Fibroblast of gingiva (primary cell): ENCODE results near the gene REEP2.
"Not testable (repeated sequence)": the region's sequence is repeated elsewhere in the genome, so short reads cannot be mapped to it uniquely, and the experiment has no call there.

ENCODE experiments used
- DNase-seq: peaks from one replicate; pipeline ENCODE4 v3.0.0-alpha.2; 2011; ENCODE audit warnings: low read depth

The REEP2 gene

GRCh38 chr5:138466125-138466899, 27.5 kb downstream of the REEP2 start:
- DNase-seq, result peak; percentile 61

GRCh38 chr5:138466900-138467710, 28.2 kb downstream of the REEP2 start:
- DNase-seq, result peak; percentile 80

DNA sequence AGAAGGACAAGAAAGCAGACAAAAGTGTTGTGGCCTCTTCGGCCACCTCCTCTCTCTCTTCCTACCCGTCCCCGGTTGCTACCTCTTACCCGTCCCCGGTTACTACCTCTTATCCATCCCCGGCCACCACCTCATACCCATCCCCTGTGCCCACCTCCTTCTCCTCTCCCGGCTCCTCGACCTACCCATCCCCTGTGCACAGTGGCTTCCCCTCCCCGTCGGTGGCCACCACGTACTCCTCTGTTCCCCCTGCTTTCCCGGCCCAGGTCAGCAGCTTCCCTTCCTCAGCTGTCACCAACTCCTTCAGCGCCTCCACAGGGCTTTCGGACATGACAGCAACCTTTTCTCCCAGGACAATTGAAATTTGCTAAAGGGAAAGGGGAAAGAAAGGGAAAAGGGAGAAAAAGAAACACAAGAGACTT, 28.9 kb downstream of the REEP2 start:
- no peak for DNase-seq

DNA sequence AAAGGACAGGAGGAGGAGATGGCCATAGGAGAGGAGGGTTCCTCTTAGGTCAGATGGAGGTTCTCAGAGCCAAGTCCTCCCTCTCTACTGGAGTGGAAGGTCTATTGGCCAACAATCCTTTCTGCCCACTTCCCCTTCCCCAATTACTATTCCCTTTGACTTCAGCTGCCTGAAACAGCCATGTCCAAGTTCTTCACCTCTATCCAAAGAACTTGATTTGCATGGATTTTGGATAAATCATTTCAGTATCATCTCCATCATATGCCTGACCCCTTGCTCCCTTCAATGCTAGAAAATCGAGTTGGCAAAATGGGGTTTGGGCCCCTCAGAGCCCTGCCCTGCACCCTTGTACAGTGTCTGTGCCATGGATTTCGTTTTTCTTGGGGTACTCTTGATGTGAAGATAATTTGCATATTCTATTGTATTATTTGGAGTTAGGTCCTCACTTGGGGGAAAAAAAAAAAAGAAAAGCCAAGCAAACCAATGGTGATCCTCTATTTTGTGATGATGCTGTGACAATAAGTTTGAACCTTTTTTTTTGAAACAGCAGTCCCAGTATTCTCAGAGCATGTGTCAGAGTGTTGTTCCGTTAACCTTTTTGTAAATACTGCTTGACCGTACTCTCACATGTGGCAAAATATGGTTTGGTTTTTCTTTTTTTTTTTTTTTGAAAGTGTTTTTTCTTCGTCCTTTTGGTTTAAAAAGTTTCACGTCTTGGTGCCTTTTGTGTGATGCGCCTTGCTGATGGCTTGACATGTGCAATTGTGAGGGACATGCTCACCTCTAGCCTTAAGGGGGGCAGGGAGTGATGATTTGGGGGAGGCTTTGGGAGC, 29.5 kb downstream of the REEP2 start:
- DNase-seq, result peak; percentile 75

DNA sequence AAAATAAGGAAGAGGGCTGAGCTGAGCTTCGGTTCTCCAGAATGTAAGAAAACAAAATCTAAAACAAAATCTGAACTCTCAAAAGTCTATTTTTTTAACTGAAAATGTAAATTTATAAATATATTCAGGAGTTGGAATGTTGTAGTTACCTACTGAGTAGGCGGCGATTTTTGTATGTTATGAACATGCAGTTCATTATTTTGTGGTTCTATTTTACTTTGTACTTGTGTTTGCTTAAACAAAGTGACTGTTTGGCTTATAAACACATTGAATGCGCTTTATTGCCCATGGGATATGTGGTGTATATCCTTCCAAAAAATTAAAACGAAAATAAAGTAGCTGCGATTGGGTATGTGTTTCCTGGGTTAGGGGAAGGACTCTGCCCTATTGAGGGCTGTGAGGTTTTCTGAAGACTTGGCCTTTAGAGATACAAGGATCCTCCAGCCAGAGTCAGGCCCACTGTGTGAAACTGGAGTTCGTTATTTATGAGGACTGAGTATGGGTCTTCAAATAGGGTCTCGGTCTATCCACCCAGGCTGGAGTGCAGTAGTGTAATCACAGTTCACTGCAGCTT, 30.2 kb downstream of the REEP2 start:
- DNase-seq, result no peak

- peak; percentile 92 for DNase-seq
These were observed 30.9 kb downstream of the REEP2 start for GRCh38 chr5:138469540-138470321.

DNA sequence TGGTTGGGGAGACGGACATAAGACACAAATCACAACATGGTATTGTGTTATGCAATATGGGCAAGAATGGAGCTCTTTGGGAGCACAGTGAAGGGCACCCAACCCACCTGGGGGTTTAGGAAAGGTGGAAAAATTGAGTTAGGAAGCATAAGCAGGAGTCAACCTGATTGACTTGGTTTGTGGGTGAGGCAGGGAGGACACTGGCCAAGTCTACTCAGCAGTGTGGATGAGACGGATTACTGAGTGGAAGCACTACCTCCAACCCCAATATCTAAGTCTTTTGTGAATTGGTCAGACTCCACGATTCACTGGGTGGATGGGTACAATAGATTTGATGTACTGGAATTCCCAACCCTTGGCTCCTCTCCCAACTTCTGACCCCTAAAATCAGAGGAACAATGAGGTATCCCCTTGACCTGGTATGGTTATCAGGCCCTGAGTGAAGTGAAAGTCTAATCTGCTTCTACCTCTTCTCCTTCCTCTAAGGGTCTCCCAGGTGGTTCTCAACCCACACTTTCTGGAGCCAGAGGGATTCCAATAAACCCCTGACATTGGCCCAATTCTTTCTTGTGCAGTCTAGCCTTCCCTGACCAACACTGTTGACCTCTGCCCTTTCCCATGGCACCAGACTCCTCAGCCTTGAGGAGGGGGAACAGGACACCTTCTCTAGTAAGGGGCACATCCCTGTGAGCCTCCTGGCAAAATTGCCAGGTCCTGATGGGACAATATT, 31.6 kb downstream of the REEP2 start:
- no peak for DNase-seq

DNA sequence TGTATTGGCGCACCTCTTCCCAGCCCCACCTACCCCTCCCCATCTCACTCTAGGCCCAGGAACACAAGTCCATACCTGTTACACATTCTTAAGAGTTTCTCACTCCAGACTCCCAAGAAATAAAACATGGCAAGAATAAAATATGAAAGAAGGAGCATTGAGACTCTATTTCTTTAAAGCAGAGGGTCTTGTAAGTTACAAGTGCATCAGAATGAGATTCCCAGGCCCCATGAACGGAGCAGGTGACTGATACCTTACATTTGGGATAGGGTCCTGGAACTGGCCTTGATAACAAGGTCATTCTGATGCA, 32.1 kb downstream of the REEP2 start:
- DNase-seq, result no peak

- DNase-seq, result no peak
These were observed 33.5 kb downstream of the REEP2 start for GRCh38 chr5:138472353-138472752.

DNA sequence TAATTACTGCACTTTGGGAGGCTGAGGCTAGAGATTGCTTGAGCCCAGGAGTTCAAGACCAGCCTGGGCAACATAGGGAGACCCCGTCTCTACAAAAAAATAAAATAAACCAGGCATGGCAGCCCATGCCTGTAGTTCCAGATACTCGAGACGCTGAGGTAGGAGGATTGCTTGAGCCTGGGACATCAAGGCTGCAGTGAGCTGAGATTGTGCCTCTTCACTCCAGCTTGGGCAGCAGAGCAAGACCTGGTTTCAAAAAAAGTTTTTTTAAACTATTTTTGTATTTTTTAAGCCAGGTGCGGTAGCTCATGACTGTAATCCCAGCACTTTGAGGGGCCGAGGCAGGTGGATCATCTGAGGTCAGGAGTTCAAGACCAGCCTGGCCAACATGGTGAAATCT, 34.3 kb downstream of the REEP2 start:
- DNase-seq, result not testable (repeated sequence)

- DNase-seq, result no peak
These were observed 38.1 kb downstream of the REEP2 start for GRCh38 chr5:138476918-138477317.

DNA sequence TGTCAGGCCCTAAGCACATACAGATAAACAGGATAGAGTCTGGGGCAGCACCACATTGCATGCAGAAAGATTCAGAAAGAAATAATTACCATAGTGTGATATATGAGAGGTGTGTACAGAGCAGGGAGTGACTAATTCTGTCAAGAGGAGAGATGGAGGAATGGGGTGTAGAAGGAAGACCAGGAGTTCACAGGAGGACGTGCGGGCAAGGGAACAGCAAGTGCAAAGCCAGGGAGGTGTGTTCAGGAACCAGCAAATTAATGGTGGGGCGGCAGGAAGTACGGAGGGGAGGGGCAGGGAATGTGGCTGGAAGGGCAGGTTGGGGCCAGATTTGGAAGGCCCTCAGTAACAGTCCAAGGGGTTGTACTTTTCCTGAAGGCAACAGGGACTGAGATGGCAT, 43.8 kb downstream of the REEP2 start:
- DNase-seq, result no peak

- DNase-seq, result no peak
These were observed 49.7 kb downstream of the REEP2 start for GRCh38 chr5:138488481-138488945.

DNA sequence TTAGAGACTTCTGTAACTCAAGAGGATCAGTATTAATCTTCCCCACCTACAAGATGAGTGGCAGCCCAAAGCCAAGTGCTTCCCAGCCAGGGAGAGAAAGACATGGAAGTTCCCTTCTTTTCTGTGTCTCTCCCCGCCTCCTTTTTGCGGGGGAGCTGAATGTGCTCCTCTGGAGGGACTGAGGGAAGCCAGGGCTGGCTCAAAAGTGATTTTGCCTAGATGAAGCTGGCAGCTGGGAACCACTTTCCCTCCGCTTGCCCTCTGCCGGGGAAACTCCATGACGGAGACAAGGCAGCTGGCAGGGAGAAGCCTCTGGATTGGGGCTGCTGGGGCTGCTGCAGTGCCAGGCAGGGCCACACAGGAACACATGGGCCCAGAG, 50.8 kb downstream of the REEP2 start:
- no peak for DNase-seq

GRCh38 chr5:138490648-138491283, 51.9 kb downstream of the REEP2 start:
- no peak for DNase-seq

- DNase-seq, result no peak
These were observed 52.4 kb downstream of the REEP2 start for GRCh38 chr5:138491284-138491648.

- peak; percentile 93 for DNase-seq
These were observed 53.1 kb downstream of the REEP2 start for GRCh38 chr5:138491669-138492559.

GRCh38 chr5:138492560-138493045, 53.7 kb downstream of the REEP2 start:
- DNase-seq, result no peak

DNA sequence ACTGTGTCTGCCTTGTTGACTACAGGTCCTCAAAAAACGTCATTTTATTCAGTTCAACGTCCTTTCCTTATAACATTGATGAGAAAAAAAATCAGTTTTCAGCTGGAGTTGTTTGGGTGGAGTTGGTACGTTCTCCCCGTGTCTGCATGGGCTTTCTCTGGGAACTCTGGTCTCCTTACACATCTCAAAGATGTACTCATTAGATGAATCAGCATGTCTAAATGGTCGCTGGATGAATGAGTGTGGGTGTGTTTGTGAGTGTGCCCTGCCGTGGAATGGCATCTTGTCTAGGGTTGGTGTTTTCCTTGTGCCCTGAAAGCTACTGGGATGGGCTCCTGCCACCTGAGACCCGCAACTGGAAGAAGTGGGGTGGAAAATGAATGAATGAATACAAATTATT, 56.5 kb downstream of the REEP2 start:
- no peak for DNase-seq
